GM12891 (cell line): ENCODE data around the gene FBXO17.

ENCODE experiments used
- POLR2A ChIP-seq: IDR thresholded peaks from 2 replicates; pipeline ENCODE4 v1.6.1; 2011; ENCODE audit warnings: low read depth, low read length, control low read depth
- POLR2AphosphoS5 ChIP-seq: IDR thresholded peaks from 2 replicates; pipeline ENCODE4 v1.6.1; 2011; ENCODE audit warnings: low read depth, low read length, control low read depth

GRCh38 chr19:38971672-38972071, 3.9 kb downstream of the FBXO17 start:
- no peak for TF ChIP-seq POLR2AphosphoS5
- no peak for TF ChIP-seq POLR2A
